NCI-H2196 (cell line): Measurements from ENCODE around the gene NPB.
"Not testable (repeated sequence)": the region's sequence is repeated elsewhere in the genome, so short reads cannot be mapped to it uniquely, and the experiment has no call there.

Experiments
- DNase-seq: peaks from one replicate; lab custom pipeline; 2025; ENCODE audit not compliant: unreplicated experiment; lab: John Stamatoyannopoulos, UW

NPB gene

GRCh38 chr17:81911277-81911961 lies 9.4 kb downstream of the NPB start, which contains the start of gene PCYT2:
TSS of gene PCYT2 (minus strand) at chr17:81911399. CDS start at chr17:81911355, 44 bp downstream.
- DNase-seq = peak; percentile 98

- DNase-seq = no peak
Observed at GRCh38 chr17:81911969-81912368, 9.9 kb downstream of the NPB start.

- DNase-seq = no peak
Observed at GRCh38 chr17:81912441-81913309, 10.6 kb downstream of the NPB start.

GRCh38 chr17:81913394-81914102 lies 11.5 kb downstream of the NPB start:
- no peak for DNase-seq

GRCh38 chr17:81914103-81914850 lies 12.2 kb downstream of the NPB start:
- no peak for DNase-seq

GRCh38 chr17:81915331-81915730 lies 13.3 kb downstream of the NPB start:
- DNase-seq = no peak

GRCh38 chr17:81916234-81917001 lies 14.4 kb downstream of the NPB start:
- no peak for DNase-seq

- DNase-seq = peak; percentile 93
Observed at GRCh38 chr17:81917565-81918332, 15.7 kb downstream of the NPB start, which contains the start of gene SIRT7. TSS of gene SIRT7 (minus strand) at chr17:81918176. CDS start at chr17:81918131, 45 bp downstream.

- not testable (repeated sequence) for DNase-seq
Observed at GRCh38 chr17:81918333-81918669, 16.3 kb downstream of the NPB start.

GRCh38 chr17:81918832-81919545 lies 17.0 kb downstream of the NPB start:
- DNase-seq = no peak

GRCh38 chr17:81920612-81921536 lies 18.8 kb downstream of the NPB start:
- DNase-seq = no peak

- DNase-seq = no peak
Observed at GRCh38 chr17:81921537-81921862, 19.5 kb downstream of the NPB start.

- DNase-seq = no peak
Observed at GRCh38 chr17:81921996-81922565, 20.0 kb downstream of the NPB start.

- DNase-seq = no peak
Observed at GRCh38 chr17:81922566-81923301, 20.7 kb downstream of the NPB start.

GRCh38 chr17:81923302-81924260 lies 21.5 kb downstream of the NPB start:
- no peak for DNase-seq
